OCI-LY1 (cell line): Measurements from ENCODE around the gene KRT34.

Experiments
- EZH2 ChIP-seq: fragments of 200-600 bp; sonication (generic), shearing (Covaris generic); IDR thresholded peaks from 2 replicates; pipeline ENCODE4 v1.8.0; 2017; ENCODE audit warnings: borderline replicate concordance, mixed run types, mild to moderate bottlenecking, antibody characterized with exemption, low read length, moderate library complexity, mixed read lengths
- TF ChIP-seq, protein P1 (sequence below): fragments of 200-600 bp; sonication (generic), shearing (Covaris generic); IDR thresholded peaks from 2 replicates; pipeline ENCODE4 v1.5.1; 2017; ENCODE audit warnings: mild to moderate bottlenecking, antibody characterized with exemption, low read length, moderate library complexity, mixed read lengths

DNA sequence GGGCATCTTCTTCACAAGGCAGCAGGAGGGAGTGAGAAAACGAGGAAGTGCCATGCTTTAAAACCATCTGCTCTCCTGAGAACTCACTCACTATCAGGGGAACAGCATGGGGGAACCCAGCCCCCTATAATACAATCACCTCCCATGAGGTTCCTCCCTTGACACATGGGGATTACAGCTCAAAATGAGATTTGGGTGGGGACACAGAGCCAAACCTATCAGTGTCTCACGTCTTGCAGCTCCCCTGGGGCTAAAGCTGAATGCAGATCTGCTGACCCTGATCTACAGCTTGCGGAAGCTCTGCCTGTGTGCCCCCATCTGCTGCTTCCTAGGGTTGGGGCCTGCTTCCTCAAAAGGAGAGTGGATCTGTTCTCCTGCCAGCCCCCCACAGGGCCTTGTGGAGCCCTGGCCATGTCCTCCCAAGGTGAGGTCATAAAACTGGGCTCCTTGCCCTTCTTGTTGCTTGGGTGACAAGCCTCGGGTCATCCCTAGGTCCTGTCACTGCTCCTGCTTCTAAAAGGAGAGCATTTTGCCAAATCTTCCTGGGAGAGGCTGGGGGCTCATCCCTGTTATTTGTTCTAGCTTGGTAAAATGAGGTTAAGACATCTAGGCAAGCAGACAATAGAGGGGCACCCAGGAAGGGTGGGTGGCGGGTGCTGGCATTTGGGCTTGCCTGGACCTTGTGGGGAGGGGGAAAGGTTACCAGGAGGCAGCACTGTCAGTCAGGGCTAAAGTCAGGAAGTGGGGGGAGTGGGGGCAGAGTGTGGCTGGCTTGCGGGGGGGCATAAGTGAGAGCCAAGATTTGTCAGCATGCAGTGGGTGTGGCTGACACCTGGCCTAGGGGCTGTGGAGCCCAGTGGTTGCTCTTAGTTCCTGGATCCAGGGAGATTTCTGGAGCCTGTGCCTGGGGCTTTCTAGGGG, 47.5 kb downstream of the KRT34 start:
- TF ChIP-seq, protein P1, sequence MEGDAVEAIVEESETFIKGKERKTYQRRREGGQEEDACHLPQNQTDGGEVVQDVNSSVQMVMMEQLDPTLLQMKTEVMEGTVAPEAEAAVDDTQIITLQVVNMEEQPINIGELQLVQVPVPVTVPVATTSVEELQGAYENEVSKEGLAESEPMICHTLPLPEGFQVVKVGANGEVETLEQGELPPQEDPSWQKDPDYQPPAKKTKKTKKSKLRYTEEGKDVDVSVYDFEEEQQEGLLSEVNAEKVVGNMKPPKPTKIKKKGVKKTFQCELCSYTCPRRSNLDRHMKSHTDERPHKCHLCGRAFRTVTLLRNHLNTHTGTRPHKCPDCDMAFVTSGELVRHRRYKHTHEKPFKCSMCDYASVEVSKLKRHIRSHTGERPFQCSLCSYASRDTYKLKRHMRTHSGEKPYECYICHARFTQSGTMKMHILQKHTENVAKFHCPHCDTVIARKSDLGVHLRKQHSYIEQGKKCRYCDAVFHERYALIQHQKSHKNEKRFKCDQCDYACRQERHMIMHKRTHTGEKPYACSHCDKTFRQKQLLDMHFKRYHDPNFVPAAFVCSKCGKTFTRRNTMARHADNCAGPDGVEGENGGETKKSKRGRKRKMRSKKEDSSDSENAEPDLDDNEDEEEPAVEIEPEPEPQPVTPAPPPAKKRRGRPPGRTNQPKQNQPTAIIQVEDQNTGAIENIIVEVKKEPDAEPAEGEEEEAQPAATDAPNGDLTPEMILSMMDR: no peak
- TF ChIP-seq EZH2: no peak
